GM18517 (cell line): Measurements from ENCODE around the gene AKR1C8.

Experiments
- ATAC-seq: cut with Tn5 transposase; IDR thresholded peaks from one replicate; pipeline ENCODE4 v1.9.1; 2021; ENCODE audit warnings: mild to moderate bottlenecking, moderate library complexity; ENCODE audit not compliant: unreplicated experiment

Gene AKR1C8

DNA sequence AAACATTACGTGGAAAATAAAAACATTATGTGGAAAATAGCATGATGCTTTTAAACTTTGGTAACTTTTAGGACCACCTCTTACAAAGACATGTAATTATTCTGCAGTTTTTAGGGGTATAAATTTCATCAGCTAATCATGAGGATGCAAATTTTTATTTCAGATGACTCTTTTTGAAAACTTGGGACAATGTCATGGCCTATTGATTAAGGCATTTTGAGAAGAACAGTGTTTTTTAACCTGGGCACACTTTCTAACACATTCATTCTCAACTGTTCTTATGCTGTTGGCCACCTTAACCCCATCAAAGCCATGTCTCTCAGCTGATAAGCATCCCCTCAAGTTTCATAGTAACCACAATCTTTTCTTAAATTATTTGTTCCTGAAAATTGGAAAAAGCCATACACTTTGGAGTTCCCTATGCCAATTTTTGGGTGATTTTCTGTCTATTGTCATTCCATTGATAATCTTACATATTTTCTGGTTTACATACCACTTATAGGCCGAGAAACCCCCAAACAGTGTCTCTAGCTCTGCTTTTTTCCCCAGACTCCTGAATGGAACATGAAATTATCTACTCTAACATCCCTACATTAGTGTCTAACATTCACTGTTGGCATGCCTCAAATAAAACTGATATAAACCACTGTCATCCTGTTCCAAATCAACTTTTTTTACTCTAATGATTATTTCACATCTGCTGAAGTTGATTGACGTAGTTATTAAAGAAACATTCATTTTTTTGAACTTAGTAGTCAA lies 76.1 kb downstream of the AKR1C8 start:
- no peak for ATAC-seq

DNA sequence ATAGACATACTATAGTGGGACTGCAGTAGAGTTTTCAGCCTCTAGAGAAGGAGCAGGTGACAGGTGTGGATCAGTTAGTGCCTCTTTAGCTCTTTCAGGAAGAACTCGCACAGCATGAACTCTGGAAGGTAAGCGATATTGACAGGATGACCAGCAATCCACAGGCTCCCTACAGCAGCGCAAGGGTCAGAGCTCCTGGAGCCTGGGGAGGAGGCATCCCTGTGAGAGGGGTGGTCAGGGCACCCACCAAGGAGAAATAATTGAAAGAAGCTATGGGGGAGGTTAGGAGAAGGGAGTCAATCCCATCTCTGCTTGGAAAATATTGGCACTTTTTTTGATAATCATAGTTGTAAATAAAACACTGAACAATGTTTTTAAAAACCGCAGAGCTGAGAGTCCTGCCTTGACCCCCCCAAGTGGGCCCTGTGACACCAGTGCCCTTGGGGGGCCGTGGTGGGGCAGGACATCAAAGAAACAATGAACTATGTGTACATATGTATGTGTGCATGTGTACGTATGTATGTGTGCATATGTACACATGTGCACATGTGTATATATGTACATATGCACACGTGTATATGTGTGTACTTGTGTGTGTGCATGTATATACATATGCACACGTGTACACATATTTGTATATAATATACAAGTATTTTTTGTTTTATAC lies 77.0 kb downstream of the AKR1C8 start:
- no peak for ATAC-seq

DNA sequence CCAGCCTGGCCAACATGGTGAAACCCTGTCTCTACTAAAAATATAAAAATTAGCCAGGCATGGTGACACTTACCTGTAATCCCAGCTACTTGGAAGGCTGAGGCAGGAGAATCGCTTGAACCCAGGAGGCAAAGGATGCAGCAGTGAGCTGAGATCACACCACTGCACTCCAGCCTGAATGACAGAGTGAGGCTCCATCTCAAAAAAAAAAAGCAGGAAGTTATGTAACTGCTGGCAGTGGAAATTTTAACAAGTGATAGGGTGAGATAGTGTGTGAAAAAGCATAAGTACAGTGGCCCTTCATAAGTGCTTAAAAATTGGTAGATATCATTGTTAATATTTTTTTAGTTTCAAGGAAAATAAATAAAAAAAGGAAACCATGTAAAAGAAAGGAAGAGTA lies 78.4 kb downstream of the AKR1C8 start:
- no peak for ATAC-seq

DNA sequence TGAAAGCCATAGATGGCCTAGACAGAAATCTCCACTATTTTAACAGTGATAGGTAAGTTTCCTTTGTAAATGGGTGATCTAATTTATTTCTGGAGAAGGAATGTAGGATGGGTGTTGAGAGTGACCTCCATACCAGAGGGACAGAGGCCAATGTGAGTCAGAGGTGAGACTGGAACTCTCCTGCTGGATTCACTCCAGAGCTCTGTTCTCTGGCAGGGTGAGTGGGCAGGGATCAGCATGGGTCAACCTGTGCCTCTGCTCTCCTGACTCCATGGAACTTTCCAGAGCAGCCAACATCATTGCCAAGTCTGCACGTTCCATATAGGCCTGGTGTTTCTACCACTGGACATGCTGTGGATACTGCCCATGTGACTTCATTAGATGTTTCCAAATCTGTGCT lies 79.3 kb downstream of the AKR1C8 start:
- ATAC-seq = no peak
